H1 (cell line): ENCODE data around the gene KRT34. TPM values are rescaled to one million over a fixed set of nuclear protein-coding genes. Genes with fewer than 3 reads are reported as not detected.

Source experiments
- CHD7 ChIP-seq: fragments of 300-600 bp; sonication (generic); IDR thresholded peaks from 2 replicates; pipeline ENCODE4 v1.7.1; 2012; ENCODE audit warnings: low read length, moderate library complexity, mild to moderate bottlenecking, inconsistent platforms; ENCODE audit not compliant: insufficient replicate concordance
- KDM5A ChIP-seq: fragments of 200-600 bp; IDR thresholded peaks from 2 replicates; pipeline ENCODE4 v1.7.1; 2012; ENCODE audit warnings: mild to moderate bottlenecking, low read length, inconsistent platforms, mixed read lengths
- RXRA ChIP-seq: IDR thresholded peaks from 2 replicates; pipeline ENCODE4 v1.6.1; 2011; ENCODE audit warnings: low read depth, mild to moderate bottlenecking, low read length, moderate library complexity; ENCODE audit not compliant: insufficient read depth
- polyA plus RNA-seq, 7 experiments: library from polyadenylated mRNA; depleted of rRNA in 3 of 7; stranded (reverse) in 5 of 7; unstranded in 2 of 7; fragments of >200 nt in 5 of 7; fragments of 200-250 nt in 2 of 7; gene quantifications; 1 replicate in 5 of 7; 2 replicates in 1 of 7; 4 replicates in 1 of 7; pipeline versions ENCODE4 v1.2.1 to v1.2.3, GENCODE V29; 2011 to 2013; ENCODE audit warnings: missing spikeins in 2 of 7, mixed read lengths in 2 of 7
- total RNA-seq: library from RNA; stranded (reverse); fragmentation: NEBNext Ultra II Directional; extraction: Animal tissue kit (Norgen Biotek cat#: 25700); gene quantifications from 2 replicates; pipeline ENCODE4 v1.2.1, GENCODE V29; 2021

KRT34 gene
- total and polyA plus RNA-seq, 2 of the 8 experiments (the other 6 are each of a cell fraction or from before 2014, with no cell fraction given): not detected

- TF ChIP-seq CHD7 (no peak), KDM5A (no peak), RXRA (no peak)
These were observed 31.3 kb upstream of the KRT34 start (continued) for GRCh38 chr17:41413353-41413957.
